ENCODE data around the gene RANBP1. TPM values are rescaled to one million over a fixed set of nuclear protein-coding genes. Genes with fewer than 3 reads are reported as not detected.

The RANBP1 gene
- total RNA-seq, 1 donor from 2014 or later = 144 TPM

GRCh38 chr22:20128619-20128901, 12.7 kb downstream of the RANBP1 start:
- H3K27ac Mint-ChIP-seq (ENCODE audit: unreplicated experiment) = no peak overlapping the region

DNA sequence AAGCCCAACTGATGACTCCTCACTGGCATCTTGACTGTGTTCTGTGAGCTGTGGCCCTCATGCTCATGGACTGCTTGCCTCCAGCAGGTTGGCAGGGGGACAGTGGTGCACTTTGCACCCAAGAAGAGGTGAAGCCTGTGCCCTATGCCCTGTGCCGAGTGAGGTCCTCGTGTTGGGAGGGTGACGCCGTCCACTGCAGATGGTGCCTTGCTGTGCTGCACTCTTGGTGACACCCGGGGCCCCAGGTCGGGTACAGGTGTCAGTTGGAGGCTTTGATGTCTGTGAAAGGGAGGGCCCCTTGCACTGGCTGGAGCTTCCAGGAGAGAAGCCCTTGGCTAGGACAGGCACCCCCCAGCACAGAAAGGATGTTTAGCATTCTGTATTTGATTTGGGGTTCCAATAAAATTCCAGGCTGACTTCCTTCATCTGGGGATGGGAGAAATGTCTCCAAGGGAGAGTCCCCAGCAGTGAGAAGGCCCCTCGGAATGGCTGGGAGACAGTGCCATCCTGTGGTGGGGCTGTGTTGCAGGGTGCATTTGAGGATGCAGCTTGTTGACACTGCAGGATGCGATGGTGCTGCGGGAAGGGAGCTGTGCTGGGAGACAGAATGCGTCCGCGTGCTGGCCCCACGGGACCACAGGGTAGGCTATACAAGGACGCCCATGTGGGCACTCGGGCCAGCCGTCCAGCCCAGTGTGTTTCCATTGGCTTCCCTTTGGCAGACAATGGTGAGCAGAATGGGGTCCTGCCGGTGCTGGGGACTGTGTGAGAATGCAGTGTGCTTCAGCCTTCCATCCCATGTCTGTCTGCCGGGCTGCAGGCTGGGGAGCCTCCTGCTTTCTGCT, 13.2 kb downstream of the RANBP1 start:
- Mint-ChIP-seq H3K4me1 (ENCODE audit: low read depth, unreplicated experiment) (peaks cover 2% of the 10 kb centered on the region), H3K36me3 (ENCODE audit: unreplicated experiment) (no peaks in the 10 kb centered on the region), H3K27ac (ENCODE audit: unreplicated experiment) (no peak overlapping the region), H3K9me3 (ENCODE audit: unreplicated experiment) (peaks cover 4% of the 10 kb centered on the region), H3K27me3 (ENCODE audit: unreplicated experiment) (peaks cover 6% of the 10 kb centered on the region), H3K4me3 (ENCODE audit: unreplicated experiment) (no peak overlapping the region)
- peak; percentile 54 for DNase-seq
- TF ChIP-seq CTCF (IDR thresholded peaks at IDR 0.05; ENCODE audit: partially characterized antibody, unreplicated experiment) = no peak

More at GRCh38 chr22:20128619-20128901, 12.7 kb downstream of the RANBP1 start:
- H3K27me3 Mint-ChIP-seq (ENCODE audit: unreplicated experiment) = peaks cover 6% of the 10 kb centered on the region
- no peak overlapping the region for H3K4me3 Mint-ChIP-seq (ENCODE audit: unreplicated experiment)
- peaks cover 2% of the 10 kb centered on the region for H3K4me1 Mint-ChIP-seq (ENCODE audit: low read depth, unreplicated experiment)
- DNase-seq = no peak
- no peaks in the 10 kb centered on the region for H3K36me3 Mint-ChIP-seq (ENCODE audit: unreplicated experiment)
- TF ChIP-seq CTCF (IDR thresholded peaks at IDR 0.05; ENCODE audit: partially characterized antibody, unreplicated experiment) = no peak
- peaks cover 4% of the 10 kb centered on the region for H3K9me3 Mint-ChIP-seq (ENCODE audit: unreplicated experiment)

DNA sequence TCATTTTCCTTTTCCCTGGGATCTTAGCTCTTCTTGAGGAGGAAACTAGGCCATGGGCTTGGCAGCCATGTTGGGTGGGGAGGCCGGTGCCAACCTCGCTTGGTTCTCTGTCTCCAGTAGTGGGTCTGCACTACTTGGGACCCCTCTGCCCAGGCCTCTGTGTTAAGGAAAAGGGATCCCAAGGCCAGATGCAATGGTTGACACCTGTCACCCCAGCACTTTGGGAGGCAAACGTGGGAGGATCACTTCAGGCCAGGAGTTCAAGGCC, 13.8 kb downstream of the RANBP1 start:
- TF ChIP-seq CTCF (IDR thresholded peaks at IDR 0.05; ENCODE audit: partially characterized antibody, unreplicated experiment) = no peak
- Mint-ChIP-seq H3K27ac (ENCODE audit: unreplicated experiment) (no peak overlapping the region), H3K9me3 (ENCODE audit: unreplicated experiment) (peaks cover 4% of the 10 kb centered on the region), H3K4me1 (ENCODE audit: low read depth, unreplicated experiment) (peaks cover 2% of the 10 kb centered on the region), H3K27me3 (ENCODE audit: unreplicated experiment) (peaks cover 6% of the 10 kb centered on the region), H3K36me3 (ENCODE audit: unreplicated experiment) (no peaks in the 10 kb centered on the region), H3K4me3 (ENCODE audit: unreplicated experiment) (no peak overlapping the region)
- DNase-seq = no peak

GRCh38 chr22:20130319-20130718, 14.4 kb downstream of the RANBP1 start:
- H3K27me3 Mint-ChIP-seq (ENCODE audit: unreplicated experiment) = peaks cover 6% of the 10 kb centered on the region
- peak overlapping the region; percentile 48 for H3K27ac Mint-ChIP-seq (ENCODE audit: unreplicated experiment)
- DNase-seq = no peak
- H3K36me3 Mint-ChIP-seq (ENCODE audit: unreplicated experiment) = no peaks in the 10 kb centered on the region
- TF ChIP-seq CTCF (IDR thresholded peaks at IDR 0.05; ENCODE audit: partially characterized antibody, unreplicated experiment) = no peak
- peaks cover 4% of the 10 kb centered on the region for H3K9me3 Mint-ChIP-seq (ENCODE audit: unreplicated experiment)
- H3K4me1 Mint-ChIP-seq (ENCODE audit: low read depth, unreplicated experiment) = peaks cover 2% of the 10 kb centered on the region
- H3K4me3 Mint-ChIP-seq (ENCODE audit: unreplicated experiment) = no peak overlapping the region

DNA sequence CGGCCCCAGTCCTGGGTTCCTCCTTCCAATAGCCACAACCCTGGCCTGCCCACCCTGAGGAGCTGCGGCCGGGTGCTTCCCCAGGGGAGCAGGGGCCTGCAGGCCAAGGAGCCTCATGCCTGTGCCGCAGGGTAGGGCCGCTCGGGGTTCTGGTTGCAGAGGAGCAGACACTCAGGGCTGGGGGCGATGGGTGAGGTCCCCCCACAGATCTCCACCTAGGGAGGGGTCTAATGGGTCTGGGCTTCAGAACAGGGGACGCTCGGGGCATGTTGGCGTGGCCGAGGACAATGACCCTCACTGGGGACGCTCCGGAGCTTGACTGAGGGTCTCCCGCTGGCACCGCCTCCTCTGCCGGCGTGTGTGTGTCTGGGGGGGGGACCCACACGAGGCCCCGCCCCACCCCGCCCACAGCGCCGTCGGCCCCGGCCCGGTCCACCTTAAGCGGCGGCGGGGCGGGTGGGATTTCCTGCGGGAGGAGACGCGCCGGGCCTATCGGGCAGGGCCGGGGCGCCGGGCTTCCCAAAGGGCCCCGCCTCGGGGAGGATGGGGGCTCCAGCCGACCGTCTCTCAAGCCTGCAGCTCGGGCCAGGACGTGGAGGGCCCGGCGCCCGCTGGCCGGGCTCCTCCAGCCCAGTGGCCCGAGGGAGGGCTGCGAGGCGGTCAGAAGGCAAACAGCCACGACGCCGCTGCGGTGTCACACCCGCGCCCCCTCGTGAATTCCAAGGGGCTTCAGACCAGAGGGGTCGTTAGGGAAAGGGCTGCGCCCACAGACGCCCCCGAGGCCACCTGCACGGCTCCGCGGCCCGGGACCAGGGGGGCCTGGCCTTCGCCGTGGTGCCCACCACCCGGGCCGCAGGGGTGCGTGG, 15.1 kb downstream of the RANBP1 start:
- peak; percentile 74 for DNase-seq
- H3K4me3 Mint-ChIP-seq (ENCODE audit: unreplicated experiment) = peak overlapping the region; percentile 72
- H3K9me3 Mint-ChIP-seq (ENCODE audit: unreplicated experiment) = peaks cover 4% of the 10 kb centered on the region
- H3K27me3 Mint-ChIP-seq (ENCODE audit: unreplicated experiment) = peaks cover 6% of the 10 kb centered on the region
- no peak overlapping the region for H3K27ac Mint-ChIP-seq (ENCODE audit: unreplicated experiment)
- no peak for TF ChIP-seq CTCF (IDR thresholded peaks at IDR 0.05; ENCODE audit: partially characterized antibody, unreplicated experiment)
- H3K4me1 Mint-ChIP-seq (ENCODE audit: low read depth, unreplicated experiment) = peaks cover 1% of the 10 kb centered on the region
- no peaks in the 10 kb centered on the region for H3K36me3 Mint-ChIP-seq (ENCODE audit: unreplicated experiment)

Measured in glutamatergic neuron (in vitro differentiated cells).